Parathyroid adenoma (tissue), 2 donors: Measurements from ENCODE around the gene NPAS2.

Source experiments
- H2AFZ ChIP-seq: fragments of 300-600 bp; sonication (generic); one replicate; pipeline ENCODE4 v1.7.0; 2017; ENCODE audit warnings: antibody characterized with exemption, mild to moderate bottlenecking
- H3K27ac ChIP-seq: fragments of 300-600 bp; sonication (generic); one replicate; pipeline ENCODE4 v1.7.0; 2017
- H3K27me3 ChIP-seq: fragments of 300-600 bp; sonication (generic); one replicate; pipeline ENCODE4 v1.7.0; 2017; ENCODE audit warnings: low read length; ENCODE audit not compliant: control insufficient read depth, insufficient read depth
- H3K36me3 ChIP-seq: fragments of 300-600 bp; sonication (generic); one replicate; pipeline ENCODE4 v1.7.0; 2017; ENCODE audit warnings: low read length; ENCODE audit not compliant: control insufficient read depth, insufficient read depth
- H3K4me1 ChIP-seq: fragments of 300-600 bp; sonication (generic); one replicate; pipeline ENCODE4 v1.7.0; 2017; ENCODE audit warnings: control low read depth
- H3K4me2 ChIP-seq: fragments of 300-600 bp; sonication (generic); one replicate; pipeline ENCODE4 v1.7.0; 2017; ENCODE audit warnings: low read length
- H3K4me3 ChIP-seq: fragments of 300-600 bp; sonication (generic); one replicate; pipeline ENCODE4 v1.7.0; 2017; ENCODE audit warnings: low read depth, low read length
- H3K79me2 ChIP-seq: fragments of 300-600 bp; sonication (generic); one replicate; pipeline ENCODE4 v1.7.0; 2017; ENCODE audit warnings: control low read depth
- H3K9ac ChIP-seq: fragments of 300-600 bp; sonication (generic); one replicate; pipeline ENCODE4 v1.7.0; 2017; ENCODE audit warnings: mild to moderate bottlenecking
- H3K9me3 ChIP-seq: fragments of 300-600 bp; sonication (generic); one replicate; pipeline ENCODE4 v1.7.0; 2017; ENCODE audit warnings: low read length; ENCODE audit not compliant: control insufficient read depth
- TF ChIP-seq, protein P1 (sequence below): fragments of 300-600 bp; sonication (generic); IDR thresholded peaks from one replicate; pipeline ENCODE4 v1.7.0; 2017; ENCODE audit warnings: antibody characterized with exemption, mild to moderate bottlenecking
- donor health status: primary hyperparathyroidism.

Gene NPAS2

DNA sequence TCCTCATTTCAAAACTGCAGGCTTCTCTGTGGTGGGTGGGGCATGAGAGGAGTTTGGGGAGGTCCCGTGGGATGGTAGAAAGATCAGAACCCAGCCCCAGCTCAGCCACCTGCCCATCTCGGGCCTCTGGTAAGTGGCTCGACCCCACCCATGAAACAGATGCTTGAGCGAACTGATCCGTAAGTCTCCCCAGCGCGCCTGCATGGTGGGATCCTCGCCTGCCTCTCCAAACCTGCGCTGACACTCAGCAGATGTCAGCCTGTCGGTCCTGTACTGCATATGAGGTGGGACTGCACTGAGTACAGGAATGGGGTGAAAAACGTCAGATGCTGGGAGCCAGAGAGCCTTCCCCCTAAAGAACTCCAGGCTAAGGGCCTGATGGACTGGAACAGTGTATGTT is 166.2 kb downstream of the NPAS2 start:
- Histone ChIP-seq H3K27ac (no peak overlapping the region), H3K36me3 (no peaks in the 10 kb centered on the region), H3K4me1 (no peaks in the 10 kb centered on the region), H3K27me3 (no peaks in the 10 kb centered on the region), H3K4me2 (no peak overlapping the region), H3K79me2 (no peaks in the 10 kb centered on the region), H3K4me3 (no peak overlapping the region), H3K9ac (no peak overlapping the region), H2AFZ (no peak overlapping the region), H3K9me3 (no peaks in the 10 kb centered on the region)
- TF ChIP-seq, protein P1, sequence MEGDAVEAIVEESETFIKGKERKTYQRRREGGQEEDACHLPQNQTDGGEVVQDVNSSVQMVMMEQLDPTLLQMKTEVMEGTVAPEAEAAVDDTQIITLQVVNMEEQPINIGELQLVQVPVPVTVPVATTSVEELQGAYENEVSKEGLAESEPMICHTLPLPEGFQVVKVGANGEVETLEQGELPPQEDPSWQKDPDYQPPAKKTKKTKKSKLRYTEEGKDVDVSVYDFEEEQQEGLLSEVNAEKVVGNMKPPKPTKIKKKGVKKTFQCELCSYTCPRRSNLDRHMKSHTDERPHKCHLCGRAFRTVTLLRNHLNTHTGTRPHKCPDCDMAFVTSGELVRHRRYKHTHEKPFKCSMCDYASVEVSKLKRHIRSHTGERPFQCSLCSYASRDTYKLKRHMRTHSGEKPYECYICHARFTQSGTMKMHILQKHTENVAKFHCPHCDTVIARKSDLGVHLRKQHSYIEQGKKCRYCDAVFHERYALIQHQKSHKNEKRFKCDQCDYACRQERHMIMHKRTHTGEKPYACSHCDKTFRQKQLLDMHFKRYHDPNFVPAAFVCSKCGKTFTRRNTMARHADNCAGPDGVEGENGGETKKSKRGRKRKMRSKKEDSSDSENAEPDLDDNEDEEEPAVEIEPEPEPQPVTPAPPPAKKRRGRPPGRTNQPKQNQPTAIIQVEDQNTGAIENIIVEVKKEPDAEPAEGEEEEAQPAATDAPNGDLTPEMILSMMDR = no peak

DNA sequence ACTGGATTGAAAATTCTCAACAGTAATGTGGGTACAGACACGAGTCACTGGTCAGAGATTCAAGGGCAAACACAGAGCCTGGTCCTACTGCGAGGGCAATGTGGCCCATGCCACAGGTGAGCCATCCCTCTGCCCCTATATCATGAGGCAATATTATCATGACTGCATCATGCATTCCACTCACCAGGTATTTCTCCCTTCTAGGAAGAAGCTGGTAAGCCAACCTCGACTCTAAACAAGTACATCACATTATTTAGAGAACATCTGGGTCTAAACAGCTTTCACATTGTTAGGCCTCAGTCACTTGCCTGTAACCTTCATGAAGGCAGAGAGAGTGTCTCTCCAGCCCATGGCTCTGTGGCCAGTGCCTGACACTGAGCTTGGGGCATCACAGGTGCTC is 167.6 kb downstream of the NPAS2 start:
- Histone ChIP-seq H3K79me2 (no peaks in the 10 kb centered on the region), H3K27ac (no peak overlapping the region), H3K9me3 (no peaks in the 10 kb centered on the region), H3K9ac (no peak overlapping the region), H3K36me3 (no peaks in the 10 kb centered on the region), H3K4me1 (no peaks in the 10 kb centered on the region), H3K4me3 (no peak overlapping the region), H3K27me3 (no peaks in the 10 kb centered on the region), H3K4me2 (no peak overlapping the region), H2AFZ (no peak overlapping the region)
- TF ChIP-seq, protein P1 = no peak

DNA sequence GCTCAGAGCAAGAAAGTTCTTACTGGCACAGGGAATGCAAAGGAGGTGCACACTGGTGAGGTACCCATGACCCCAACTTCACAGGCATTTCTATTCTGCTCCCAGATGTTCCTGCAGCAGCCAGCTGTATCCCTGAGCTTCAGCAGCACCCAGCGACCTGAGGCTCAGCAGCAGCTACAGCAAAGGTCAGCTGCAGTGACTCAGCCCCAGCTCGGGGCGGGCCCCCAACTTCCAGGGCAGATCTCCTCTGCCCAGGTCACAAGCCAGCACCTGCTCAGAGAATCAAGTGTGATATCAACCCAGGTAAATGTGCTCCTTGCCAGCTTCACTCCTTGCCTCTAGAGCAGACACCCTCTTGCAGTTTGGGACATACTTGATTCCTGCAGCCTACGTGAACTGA is 168.0 kb downstream of the NPAS2 start:
- Histone ChIP-seq H2AFZ (no peak overlapping the region), H3K36me3 (no peaks in the 10 kb centered on the region), H3K9ac (no peak overlapping the region), H3K9me3 (no peaks in the 10 kb centered on the region), H3K79me2 (no peaks in the 10 kb centered on the region), H3K27me3 (no peaks in the 10 kb centered on the region), H3K4me3 (no peak overlapping the region), H3K27ac (no peak overlapping the region), H3K4me1 (no peaks in the 10 kb centered on the region), H3K4me2 (no peak overlapping the region)
- TF ChIP-seq, protein P1 = no peak

GRCh38 chr2:100988630-100989417 is 168.9 kb downstream of the NPAS2 start:
- no peaks in the 10 kb centered on the region for H3K27me3 ChIP-seq
- H3K36me3 ChIP-seq = no peaks in the 10 kb centered on the region
- no peaks in the 10 kb centered on the region for H3K79me2 ChIP-seq
- H3K27ac ChIP-seq = no peak overlapping the region
- TF ChIP-seq, protein P1 = no peak
- no peaks in the 10 kb centered on the region for H3K4me1 ChIP-seq
- no peak overlapping the region for H3K4me3 ChIP-seq
- no peak overlapping the region for H3K4me2 ChIP-seq
- no peak overlapping the region for H2AFZ ChIP-seq
- no peaks in the 10 kb centered on the region for H3K9me3 ChIP-seq
- no peak overlapping the region for H3K9ac ChIP-seq

GRCh38 chr2:100989666-100990065 is 169.7 kb downstream of the NPAS2 start:
- no peaks in the 10 kb centered on the region for H3K27me3 ChIP-seq
- no peak overlapping the region for H3K9ac ChIP-seq
- no peaks in the 10 kb centered on the region for H3K79me2 ChIP-seq
- no peak overlapping the region for H3K4me3 ChIP-seq
- no peaks in the 10 kb centered on the region for H3K9me3 ChIP-seq
- no peaks in the 10 kb centered on the region for H3K4me1 ChIP-seq
- H3K27ac ChIP-seq = no peak overlapping the region
- no peak overlapping the region for H2AFZ ChIP-seq
- TF ChIP-seq, protein P1 = no peak
- H3K36me3 ChIP-seq = no peaks in the 10 kb centered on the region
- H3K4me2 ChIP-seq = no peak overlapping the region
